Gastroesophageal sphincter (tissue), 3 donors: ENCODE measurements around the gene CNPY4.

Experiments
- CTCF ChIP-seq, 4 experiments: fragments of 200-600 bp in 2 of 4; fragments of 450-650 bp in 2 of 4; sonication (generic) in 1 of 4; IDR thresholded peaks; one replicate each; pipeline ENCODE4 v1.5.1; 2017 to 2019; ENCODE audit warnings: antibody characterized with exemption in 4 of 4, mild to moderate bottlenecking in 2 of 4, moderate library complexity in 2 of 4
- EP300 ChIP-seq: sonication (generic); formaldehyde crosslinking; IDR thresholded peaks from one replicate; pipeline ENCODE4 v1.6.1; 2017; ENCODE audit warnings: antibody characterized with exemption, mild to moderate bottlenecking
- POLR2AphosphoS5 ChIP-seq: sonication (generic); formaldehyde crosslinking; IDR thresholded peaks from one replicate; pipeline ENCODE4 v1.6.1; 2017; ENCODE audit warnings: antibody characterized with exemption

- TF ChIP-seq CTCF (IDR thresholded peaks at IDR 0.05) (no peak), EP300 (no peak), POLR2AphosphoS5 (no peak)
Measured at GRCh38 chr7:100079024-100079560, 40.3 kb upstream of the CNPY4 start.
